Ovary (tissue), 9 donors: ENCODE measurements around the gene CENPVL2. TPM values are rescaled to one million over a fixed set of nuclear protein-coding genes. Genes with fewer than 3 reads are reported as not detected.
"Not testable (repeated sequence)": the region's sequence is repeated elsewhere in the genome, so short reads cannot be mapped to it uniquely, and the experiment has no call there.

Experiments
- DNase-seq, 5 donors: peaks; one replicate each; pipeline ENCODE4 v3.0.0-alpha.2; 2019 to 2020
- H3K27ac ChIP-seq, 2 donors: fragments of 200-600 bp; one replicate each; pipeline versions ENCODE4 v1.5.1 to v1.8.0; 2019 to 2022
- H3K27me3 ChIP-seq: fragments of 200-600 bp; one replicate; pipeline ENCODE4 v1.8.0; 2022
- H3K36me3 ChIP-seq: fragments of 200-600 bp; sonication (generic); one replicate; pipeline ENCODE4 v1.5.1; 2019
- H3K4me1 ChIP-seq: one replicate; pipeline ENCODE4 v1.8.1; 2013; ENCODE audit warnings: mild to moderate bottlenecking, moderate library complexity; ENCODE audit not compliant: insufficient read depth
- H3K4me3 ChIP-seq: fragments of 200-600 bp; sonication (generic); one replicate; pipeline ENCODE4 v1.5.1; 2017
- H3K9me3 ChIP-seq, 2 donors: fragments of 200-600 bp in 1 of 2; sonication (generic) in 1 of 2; one replicate each; pipeline versions ENCODE4 v1.5.1 to v1.8.1; 2013 to 2019; ENCODE audit warnings: mild to moderate bottlenecking in 1 of 2, moderate library complexity in 1 of 2
- EP300 ChIP-seq: sonication (generic); formaldehyde crosslinking; IDR thresholded peaks from one replicate; pipeline ENCODE4 v1.6.1; 2017; ENCODE audit warnings: antibody characterized with exemption
- POLR2A ChIP-seq: fragments of 450-650 bp; IDR thresholded peaks from one replicate; pipeline ENCODE4 v1.6.1; 2017; ENCODE audit warnings: antibody characterized with exemption, mild to moderate bottlenecking, moderate library complexity
- whole genome bisulfite sequencing, 3 donors: extraction: QIAGEN DNeasy Blood & Tissue Kit in 1 of 3; methylation state at CpG; one replicate each; pipeline versions ENCODE4 v1.1.5 to v1.1.7; 2013 to 2017; 5-methylcytosine and 5-hydroxymethylcytosine counted together
- intact Hi-C, 4 donors: fragments of 100-400 bp; cut with DNase I; formaldehyde crosslinking; loops; one replicate each; pipeline versions ENCODE4 v1.11.0 to v1.15.1; 2022 to 2023
- polyA plus RNA-seq, 2 donors: library from polyadenylated mRNA; stranded (reverse); fragments of 200-250 nt in 1 of 2; fragments of 350-450 nt in 1 of 2; fragmentation: Illumina TruSeq in 1 of 2; extraction: RNeasy Lipid Tissue Mini Kit (QIAGEN cat#74804) in 1 of 2; gene quantifications; one replicate each; pipeline ENCODE4 v1.2.3, GENCODE V29; 2013 to 2014
- total RNA-seq, 7 donors: library from RNA; depleted of rRNA in 2 of 7; stranded (reverse); fragments of >200 nt in 2 of 7; fragmentation: NEBNext Ultra II Directional in 3 of 7; extraction: Animal tissue kit (Norgen Biotek cat#: 25700) in 3 of 7; gene quantifications; one replicate each; pipeline versions ENCODE4 v1.1.0 to v1.2.4, GENCODE V29; 2016 to 2023
- TF ChIP-seq, protein P1 (sequence below), 3 donors: fragments of 450-650 bp in 2 of 3; fragments of 200-600 bp in 1 of 3; IDR thresholded peaks; one replicate each; pipeline versions ENCODE4 v1.5.1 to v1.8.0; 2016 to 2022; ENCODE audit warnings: antibody characterized with exemption in 3 of 3, mild to moderate bottlenecking in 1 of 3
- donor health status: DM: no; HTN: no; CAD: no; lungs with moderate emphysema.
- donor health status: DM: no; HTN: no; CAD: no.
- donor health status: Bipolar disorder and iron deficiency.
- donor health status: DM: yes; HTN: yes; CAD: no.
- donor health status: DM: no; HTN: no; CAD: no.
- donor health status: DM: yes; HTN: yes; CAD: no.

CENPVL2 gene
- total and polyA plus RNA-seq, 9 donors, result not detected

DNA sequence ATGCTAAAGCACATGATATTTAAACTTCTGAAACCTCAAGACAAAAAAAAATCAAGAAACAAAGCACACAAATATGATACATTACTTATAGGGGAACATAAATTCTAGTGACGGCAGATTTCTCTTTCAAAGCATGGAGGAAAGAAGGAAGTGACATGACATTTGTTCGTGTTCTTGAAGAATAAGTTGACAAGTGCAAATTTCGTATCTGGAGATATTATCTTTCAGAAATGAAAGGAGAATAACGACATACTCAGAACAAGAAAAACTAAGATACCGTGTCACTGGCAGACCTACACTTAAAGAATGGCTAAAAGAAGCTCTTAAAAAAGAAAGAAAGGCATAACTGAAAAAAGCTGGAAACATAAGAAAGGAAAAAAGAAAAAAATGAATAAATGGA lies 16.6 kb downstream of the CENPVL2 start:
- no peak overlapping the region for H3K27ac ChIP-seq
- no peaks in the 10 kb centered on the region for H3K9me3 ChIP-seq
- no peak overlapping the region for H3K4me3 ChIP-seq
- TF ChIP-seq POLR2A (no peak), EP300 (no peak)
- TF ChIP-seq, protein P1, sequence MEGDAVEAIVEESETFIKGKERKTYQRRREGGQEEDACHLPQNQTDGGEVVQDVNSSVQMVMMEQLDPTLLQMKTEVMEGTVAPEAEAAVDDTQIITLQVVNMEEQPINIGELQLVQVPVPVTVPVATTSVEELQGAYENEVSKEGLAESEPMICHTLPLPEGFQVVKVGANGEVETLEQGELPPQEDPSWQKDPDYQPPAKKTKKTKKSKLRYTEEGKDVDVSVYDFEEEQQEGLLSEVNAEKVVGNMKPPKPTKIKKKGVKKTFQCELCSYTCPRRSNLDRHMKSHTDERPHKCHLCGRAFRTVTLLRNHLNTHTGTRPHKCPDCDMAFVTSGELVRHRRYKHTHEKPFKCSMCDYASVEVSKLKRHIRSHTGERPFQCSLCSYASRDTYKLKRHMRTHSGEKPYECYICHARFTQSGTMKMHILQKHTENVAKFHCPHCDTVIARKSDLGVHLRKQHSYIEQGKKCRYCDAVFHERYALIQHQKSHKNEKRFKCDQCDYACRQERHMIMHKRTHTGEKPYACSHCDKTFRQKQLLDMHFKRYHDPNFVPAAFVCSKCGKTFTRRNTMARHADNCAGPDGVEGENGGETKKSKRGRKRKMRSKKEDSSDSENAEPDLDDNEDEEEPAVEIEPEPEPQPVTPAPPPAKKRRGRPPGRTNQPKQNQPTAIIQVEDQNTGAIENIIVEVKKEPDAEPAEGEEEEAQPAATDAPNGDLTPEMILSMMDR (IDR thresholded peaks at IDR 0.05), result no peak
- H3K27me3 ChIP-seq, result no peaks in the 10 kb centered on the region
- no peaks in the 10 kb centered on the region for H3K36me3 ChIP-seq
- no peaks in the 10 kb centered on the region for H3K4me1 ChIP-seq
- DNase-seq, result no peak
- intact Hi-C loops, result no loop called here
- WGBS, 3 donors, result 60 to 62% (median 61%) methylated on average over 5 of the region's 5 CpGs

DNA sequence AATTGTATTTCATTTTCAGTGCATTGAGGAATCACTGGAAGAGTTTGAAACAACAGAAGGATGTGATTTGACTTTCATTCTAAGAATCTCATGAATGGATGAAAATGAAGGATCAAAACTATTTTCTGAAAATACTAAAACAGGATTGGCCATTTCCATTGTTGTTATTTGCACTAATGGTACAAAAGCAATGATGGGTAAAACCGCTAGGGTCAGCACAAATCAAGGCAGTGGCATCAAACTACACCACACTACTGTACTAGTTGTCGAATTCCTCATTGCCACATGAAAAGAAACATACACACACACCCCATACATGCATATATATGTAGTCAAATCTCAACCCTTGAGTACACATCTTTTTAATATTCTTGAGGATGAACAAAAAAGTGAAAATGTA lies 39.3 kb downstream of the CENPVL2 start:
- Histone ChIP-seq H3K4me3 (no peak overlapping the region), H3K27ac (no peak overlapping the region), H3K9me3 (no peaks in the 10 kb centered on the region), H3K4me1 (no peaks in the 10 kb centered on the region), H3K36me3 (no peaks in the 10 kb centered on the region), H3K27me3 (no peaks in the 10 kb centered on the region)
- no peak for DNase-seq
- TF ChIP-seq POLR2A, result no peak
- TF ChIP-seq EP300, result no peak
- TF ChIP-seq, protein P1 (IDR thresholded peaks at IDR 0.05), result no peak
- intact Hi-C loops, result no loop called here
- WGBS, 3 donors, result 48 to 49% (median 48%) methylated on average over 2 of the region's 2 CpGs

DNA sequence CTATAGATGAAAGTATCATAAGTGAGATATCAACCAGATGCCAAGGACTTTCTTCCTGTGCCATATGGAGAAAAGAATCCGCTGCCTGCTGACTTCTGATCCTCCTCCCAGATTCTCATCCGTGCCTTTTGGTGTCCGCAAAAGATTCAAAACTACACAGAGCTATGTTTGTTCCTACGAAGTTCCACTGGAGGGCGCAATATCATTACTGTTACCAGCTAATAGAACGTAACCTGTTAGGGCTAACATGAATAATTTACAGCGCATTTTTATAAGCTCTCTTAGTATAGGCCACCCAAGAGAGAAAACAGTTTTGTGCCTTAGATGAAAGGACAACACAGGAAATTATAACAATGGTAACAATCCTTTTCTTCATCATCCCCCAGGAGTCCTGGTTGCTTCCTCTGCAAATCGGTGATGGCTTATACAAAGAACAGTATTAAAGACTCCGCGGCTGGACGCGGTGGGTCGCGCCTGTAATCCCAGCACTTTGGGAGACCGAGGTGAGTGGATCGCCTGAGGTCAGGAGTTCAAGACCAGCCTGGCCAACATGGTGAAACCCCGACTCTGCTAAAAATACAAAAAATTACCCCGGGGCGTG lies 41.1 kb downstream of the CENPVL2 start:
- Histone ChIP-seq H3K4me3 (no peak overlapping the region), H3K4me1 (no peaks in the 10 kb centered on the region), H3K27me3 (no peaks in the 10 kb centered on the region), H3K9me3 (no peaks in the 10 kb centered on the region), H3K27ac (no peak overlapping the region), H3K36me3 (no peaks in the 10 kb centered on the region)
- TF ChIP-seq, protein P1 (IDR thresholded peaks at IDR 0.05), result no peak
- TF ChIP-seq POLR2A (no peak), EP300 (no peak)
- 31 to 41% (median 38%) methylated on average over 19 of the region's 19 CpGs for WGBS, 3 donors
- intact Hi-C loops, result no loop called here
- no peak for DNase-seq

DNA sequence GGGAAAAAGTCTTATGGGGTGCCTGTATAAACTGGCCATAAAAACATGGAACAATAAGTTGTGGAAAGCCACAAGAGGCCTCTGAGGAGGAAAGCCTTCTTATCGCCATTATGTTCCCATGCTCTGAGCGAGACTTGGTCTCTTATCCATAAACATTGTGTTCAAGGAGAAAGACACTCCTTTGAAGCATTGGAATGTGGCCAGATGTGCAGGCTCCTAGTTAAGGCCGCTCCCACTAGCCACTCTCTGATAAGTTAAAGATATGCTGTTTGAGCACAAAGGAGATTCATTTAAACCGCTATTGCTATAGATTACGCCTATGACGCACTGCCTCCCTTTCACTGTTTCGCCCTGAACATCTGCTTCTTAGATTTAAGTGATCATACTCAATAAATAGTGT lies 46.1 kb downstream of the CENPVL2 start:
- H3K27ac ChIP-seq, H3K27me3 ChIP-seq, intact Hi-C loops, H3K9me3 ChIP-seq, H3K36me3 ChIP-seq, DNase-seq, H3K4me3 ChIP-seq, H3K4me1 ChIP-seq: not testable (repeated sequence)
- WGBS, 3 donors, result 37 to 46% (median 44%) methylated on average over 7 of the region's 7 CpGs

Other genes starting within 250 kb of the CENPVL2 start
- gene NUDT11, start 186.2 kb downstream of the CENPVL2 start, total RNA-seq, result 10 to 100 TPM in 3 of 7 donors, 1 to 10 TPM in 4; 3.6 to 11.9 (median 9.2) TPM
- 1 to 10 TPM; 7.5 TPM for gene NUDT11, start 186.2 kb downstream of the CENPVL2 start, polyA plus RNA-seq
- gene CENPVL3, start 63.9 kb downstream of the CENPVL2 start, total RNA-seq, result not detected
- gene CENPVL3, start 63.9 kb downstream of the CENPVL2 start, polyA plus RNA-seq, result under 1 TPM in 1 of 2 donors, not detected in 1; 0.20 TPM
- gene CENPVL1, start 27.7 kb upstream of the CENPVL2 start, total RNA-seq, result not detected
- not detected for gene CENPVL1, start 27.7 kb upstream of the CENPVL2 start, polyA plus RNA-seq
- gene GSPT2, start 60.6 kb upstream of the CENPVL2 start, total RNA-seq, result 10 to 100 TPM in 5 of 7 donors, 1 to 10 TPM in 2; 4.5 to 17.5 (median 12.8) TPM
- gene GSPT2, start 60.6 kb upstream of the CENPVL2 start, polyA plus RNA-seq, result 10 to 100 TPM in 1 of 2 donors, 1 to 10 TPM in 1; 5.8 to 17.5 TPM
- 100 to 1,000 TPM in 5 of 7 donors, 10 to 100 TPM in 2; 27.1 to 139 (median 111) TPM for gene MAGED1, start 210.8 kb upstream of the CENPVL2 start, total RNA-seq
- gene MAGED1, start 210.8 kb upstream of the CENPVL2 start, polyA plus RNA-seq, result 100 to 1,000 TPM in 1 of 2 donors, 10 to 100 TPM in 1; 50.0 to 310 TPM